Epithelial cell of proximal tubule (primary cell): ENCODE results near the gene LENEP. TPM values are rescaled to one million over a fixed set of nuclear protein-coding genes. Genes with fewer than 3 reads are reported as not detected.

Experiments
- DNase-seq: peaks from one replicate; pipeline ENCODE4 v3.0.0-alpha.2; 2011; ENCODE audit warnings: low read depth
- H3K4me3 ChIP-seq: 2 replicates; pipeline ENCODE4 v1.5.1; 2011; ENCODE audit warnings: low read depth, mild to moderate bottlenecking, low read length
- total RNA-seq: library from RNA; depleted of rRNA; stranded (reverse); fragments of >200 nt; gene quantifications from 2 replicates; pipeline ENCODE4 v1.2.3, GENCODE V29; 2015
- TF ChIP-seq, protein P1 (sequence below): conservative IDR thresholded peaks from 2 replicates; pipeline ENCODE4 v1.5.1; 2012; ENCODE audit warnings: low read depth, mild to moderate bottlenecking, low read length

LENEP gene
- total RNA-seq, 1 donor from 2014 or later = not detected

- TF ChIP-seq, protein P1, sequence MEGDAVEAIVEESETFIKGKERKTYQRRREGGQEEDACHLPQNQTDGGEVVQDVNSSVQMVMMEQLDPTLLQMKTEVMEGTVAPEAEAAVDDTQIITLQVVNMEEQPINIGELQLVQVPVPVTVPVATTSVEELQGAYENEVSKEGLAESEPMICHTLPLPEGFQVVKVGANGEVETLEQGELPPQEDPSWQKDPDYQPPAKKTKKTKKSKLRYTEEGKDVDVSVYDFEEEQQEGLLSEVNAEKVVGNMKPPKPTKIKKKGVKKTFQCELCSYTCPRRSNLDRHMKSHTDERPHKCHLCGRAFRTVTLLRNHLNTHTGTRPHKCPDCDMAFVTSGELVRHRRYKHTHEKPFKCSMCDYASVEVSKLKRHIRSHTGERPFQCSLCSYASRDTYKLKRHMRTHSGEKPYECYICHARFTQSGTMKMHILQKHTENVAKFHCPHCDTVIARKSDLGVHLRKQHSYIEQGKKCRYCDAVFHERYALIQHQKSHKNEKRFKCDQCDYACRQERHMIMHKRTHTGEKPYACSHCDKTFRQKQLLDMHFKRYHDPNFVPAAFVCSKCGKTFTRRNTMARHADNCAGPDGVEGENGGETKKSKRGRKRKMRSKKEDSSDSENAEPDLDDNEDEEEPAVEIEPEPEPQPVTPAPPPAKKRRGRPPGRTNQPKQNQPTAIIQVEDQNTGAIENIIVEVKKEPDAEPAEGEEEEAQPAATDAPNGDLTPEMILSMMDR = no peak
- DNase-seq = no peak
- H3K4me3 ChIP-seq = no peak overlapping the region
These were observed 16.4 kb downstream of the LENEP start for GRCh38 chr1:155009742-155010141.

DNA sequence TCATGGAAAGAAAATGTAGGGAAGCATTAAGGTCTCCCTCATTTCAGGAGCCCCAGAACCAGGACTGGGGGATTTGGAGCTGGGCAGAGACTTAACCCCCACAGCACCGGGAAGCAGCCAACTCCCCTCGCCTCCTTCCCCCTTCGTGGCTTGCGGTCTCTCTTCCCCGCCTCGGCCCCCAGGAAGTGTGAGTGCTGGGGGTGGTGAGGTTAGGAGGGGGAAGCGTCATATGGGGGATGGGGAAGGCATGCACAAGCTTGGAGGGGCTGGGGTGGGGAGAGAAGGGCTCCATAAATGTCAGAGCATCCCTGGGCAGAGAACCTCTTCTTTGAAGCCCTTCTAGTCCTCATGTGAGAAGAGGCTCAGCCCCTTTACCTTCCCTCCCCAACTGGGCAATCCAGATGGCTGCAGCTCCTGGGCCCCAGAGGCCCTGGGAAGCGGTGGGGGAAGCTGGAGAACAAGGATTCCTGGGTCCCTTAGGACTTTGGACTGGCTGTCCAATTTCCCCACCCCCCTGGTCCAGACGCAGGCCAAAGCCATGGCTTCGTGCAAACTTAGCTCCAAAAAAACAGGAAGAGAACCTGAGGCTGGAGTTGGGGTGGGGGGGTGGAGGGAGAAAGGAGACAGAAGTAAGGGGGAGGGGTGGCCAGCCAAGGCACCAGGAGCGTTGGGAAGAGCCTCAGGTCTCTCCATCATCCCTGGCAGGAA lies 17.0 kb downstream of the LENEP start:
- H3K4me3 ChIP-seq = no peak overlapping the region
- TF ChIP-seq, protein P1 = no peak
- DNase-seq = no peak

DNA sequence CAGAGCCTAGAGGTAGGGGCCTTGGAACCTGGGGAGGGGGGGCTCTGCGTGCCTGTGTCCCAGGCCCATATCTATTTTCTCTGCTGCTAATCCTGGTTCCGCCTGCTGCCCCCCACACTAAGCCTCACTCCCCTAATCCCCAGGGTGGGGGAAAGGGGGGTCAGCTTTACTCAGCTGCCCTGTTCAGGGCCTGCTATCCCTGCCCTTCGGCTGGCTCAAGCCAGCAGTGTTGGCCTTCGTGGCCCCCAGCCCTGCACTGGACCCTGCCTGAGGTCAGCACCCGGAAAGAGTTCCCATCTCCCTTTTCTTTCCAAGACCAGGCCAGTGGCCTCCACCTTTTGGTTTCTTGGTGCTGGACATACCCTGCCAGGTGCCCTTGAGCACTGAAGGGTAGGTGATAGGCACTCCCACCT lies 17.6 kb downstream of the LENEP start:
- no peak for DNase-seq
- TF ChIP-seq, protein P1 = no peak
- H3K4me3 ChIP-seq = no peak overlapping the region

DNA sequence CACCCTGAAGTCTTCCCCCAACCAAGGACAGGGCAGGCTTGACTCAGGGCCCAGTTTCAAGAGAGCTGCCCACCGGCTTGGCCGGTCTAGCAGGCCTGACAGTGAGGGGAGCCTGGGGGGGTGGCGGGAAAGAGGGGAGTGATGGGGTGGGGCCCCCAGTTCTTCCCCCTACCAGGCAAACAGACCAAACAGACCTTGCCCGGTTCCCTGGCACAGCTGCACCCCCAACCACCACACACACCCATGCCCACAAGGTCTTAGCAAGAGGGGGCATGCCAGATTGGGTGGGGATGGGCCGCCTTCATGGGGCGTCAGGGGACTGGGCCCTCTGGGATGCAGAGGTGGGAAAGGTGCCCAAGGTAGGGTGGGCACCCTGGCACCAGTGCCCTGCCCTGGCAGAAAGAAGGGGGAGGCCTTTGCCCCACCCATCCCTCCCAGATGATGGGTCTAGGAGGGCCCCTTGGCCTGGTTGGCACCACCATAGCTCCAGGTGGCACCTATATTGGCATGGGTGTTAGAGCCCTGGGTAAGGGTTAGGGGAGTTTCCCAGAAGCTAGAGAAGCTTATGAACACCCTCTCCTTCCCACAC lies 18.1 kb downstream of the LENEP start:
- TF ChIP-seq, protein P1 = no peak
- DNase-seq = no peak
- no peak overlapping the region for H3K4me3 ChIP-seq

- no peak for DNase-seq
- TF ChIP-seq, protein P1 = no peak
- H3K4me3 ChIP-seq = no peak overlapping the region
These were observed 18.7 kb downstream of the LENEP start for GRCh38 chr1:155012026-155012546.

DNA sequence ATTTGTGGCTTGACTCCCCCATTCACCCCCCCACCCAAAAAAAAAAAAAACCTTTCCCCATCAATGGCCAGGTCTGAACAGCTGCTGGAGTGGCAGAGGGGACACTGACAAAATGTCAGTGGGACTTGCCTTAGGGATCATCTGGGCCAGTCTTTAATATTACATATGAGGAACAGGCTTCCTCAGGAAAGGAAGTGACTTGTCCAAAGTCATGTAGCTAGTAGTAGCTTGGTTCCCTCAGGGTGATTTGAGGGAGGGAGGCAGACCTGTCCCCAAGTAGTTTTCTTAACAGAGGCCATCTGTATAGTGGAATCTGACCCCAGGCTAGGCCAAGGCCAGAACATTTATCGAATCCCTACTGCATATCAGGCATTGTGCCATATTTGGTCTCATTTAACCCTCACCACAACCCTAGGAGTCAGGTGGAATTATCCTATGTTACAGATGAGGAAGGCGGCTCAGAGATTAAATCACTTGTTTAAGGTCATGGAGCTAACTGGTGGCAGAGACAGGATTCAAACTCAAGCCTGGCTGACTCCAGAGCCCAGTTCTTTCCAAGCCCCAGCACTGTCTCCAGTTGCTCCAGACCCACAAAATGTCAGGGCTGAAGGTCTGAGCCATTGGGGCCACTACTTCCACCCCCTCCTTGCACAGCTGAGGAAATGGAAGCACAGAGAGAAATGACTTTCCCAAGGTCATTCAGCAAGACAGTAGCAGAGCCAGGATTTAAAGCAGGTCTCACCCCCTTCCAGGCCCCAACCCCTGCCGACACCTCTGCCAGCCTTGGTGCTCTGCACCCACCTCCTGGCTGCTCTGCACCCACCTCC lies 19.6 kb downstream of the LENEP start:
- TF ChIP-seq, protein P1 = no peak
- H3K4me3 ChIP-seq = no peak overlapping the region
- no peak for DNase-seq
